GM23338 (cell line): ENCODE measurements around the gene TUBB1. TPM values are rescaled to one million over a fixed set of nuclear protein-coding genes. Genes with fewer than 3 reads are reported as not detected.

Source experiments
- polyA plus RNA-seq: library from polyadenylated mRNA; unstranded; fragments of >200 nt; fragmentation: Nextera tagmentation; extraction: Ambion mirVana; gene quantifications from 2 replicates; pipeline ENCODE4 v1.2.1, GENCODE V29; 2016
- total RNA-seq: library from RNA; depleted of rRNA; stranded (reverse); fragments of >200 nt; shearing (Covaris generic); gene quantifications from 2 replicates; pipeline ENCODE4 v1.2.3, GENCODE V29; 2014; rRNA removed

The TUBB1 gene
- total and polyA plus RNA-seq, 2 experiments from 2014 or later = not detected

Other genes starting within 250 kb of the TUBB1 start
- gene GNAS-AS1, start 168.5 kb upstream of the TUBB1 start, total RNA-seq = 12.1 and 15.0 TPM in 2 replicates
- 11.3 and 12.3 TPM in 2 replicates for gene GNAS-AS1, start 168.5 kb upstream of the TUBB1 start, polyA plus RNA-seq
- 1,032 and 1,042 TPM in 2 replicates for gene GNAS, start 166.7 kb upstream of the TUBB1 start, total RNA-seq
- gene GNAS, start 166.7 kb upstream of the TUBB1 start, polyA plus RNA-seq = 917 and 940 TPM in 2 replicates
- 67.0 and 75.8 TPM in 2 replicates for gene NELFCD, start 38.2 kb upstream of the TUBB1 start, total RNA-seq
- gene NELFCD, start 38.2 kb upstream of the TUBB1 start, polyA plus RNA-seq = 52.1 and 52.9 TPM in 2 replicates
- gene CTSZ, start 12.2 kb upstream of the TUBB1 start, total RNA-seq = 41.4 and 47.7 TPM in 2 replicates
- gene CTSZ, start 12.2 kb upstream of the TUBB1 start, polyA plus RNA-seq = 0.58 and 0.63 TPM in 2 replicates
- 8.5 and 12.9 TPM in 2 replicates for gene ATP5F1E, start 12.9 kb downstream of the TUBB1 start, total RNA-seq
- 211 and 233 TPM in 2 replicates for gene ATP5F1E, start 12.9 kb downstream of the TUBB1 start, polyA plus RNA-seq
- 43.6 and 47.4 TPM in 2 replicates for gene PRELID3B, start 23.4 kb downstream of the TUBB1 start, total RNA-seq
- gene PRELID3B, start 23.4 kb downstream of the TUBB1 start, polyA plus RNA-seq = 33.4 and 42.7 TPM in 2 replicates
- not detected in 2 replicates for gene ZNF831, start 144.4 kb downstream of the TUBB1 start, total RNA-seq
- gene ZNF831, start 144.4 kb downstream of the TUBB1 start, polyA plus RNA-seq = not detected in 2 replicates